AG04450 (cell line): Measurements from ENCODE around the gene DBP. TPM values are rescaled to one million over a fixed set of nuclear protein-coding genes. Genes with fewer than 3 reads are reported as not detected.

Experiments
- CTCF ChIA-PET: fragments of 300-600, 350-600 bp; formaldehyde crosslinking; extraction: SDS; loops from one replicate; lab custom pipeline; 2022; ENCODE audit warnings: antibody characterized with exemption, inconsistent platforms; lab: Charles Lee
- POLR2A ChIA-PET: fragments of 350-600 bp; formaldehyde crosslinking; extraction: SDS; loops from one replicate; lab custom pipeline; 2021; ENCODE audit warnings: antibody characterized with exemption, inconsistent platforms; lab: Yijun Ruan, JAX
- DNase-seq: peaks from one replicate; pipeline ENCODE4 v3.0.0-alpha.2; 2011; ENCODE audit warnings: low read depth, low spot score
- H3K27ac ChIP-seq: one replicate; pipeline ENCODE4 v1.5.1; 2012; ENCODE audit warnings: low read depth, low read length, control low read depth
- H3K27me3 ChIP-seq: one replicate; pipeline ENCODE4 v1.6.0; 2012; ENCODE audit warnings: low read length; ENCODE audit not compliant: control insufficient read depth, insufficient read depth
- H3K4me3 ChIP-seq: 2 replicates; pipeline ENCODE4 v1.5.1; 2011; ENCODE audit warnings: mild to moderate bottlenecking, low read depth, low read length, control low read depth
- H3K9me3 ChIP-seq: 2 replicates; pipeline ENCODE4 v1.5.1; 2012; ENCODE audit warnings: low read length; ENCODE audit not compliant: control insufficient read depth, insufficient read depth
- CTCF ChIP-seq: IDR thresholded peaks from 2 replicates; pipeline ENCODE4 v1.5.1; 2011; ENCODE audit warnings: low read depth, low read length, control low read depth, inconsistent platforms
- polyA plus RNA-seq: library from polyadenylated mRNA; depleted of rRNA; stranded (reverse); fragments of >200 nt; gene quantifications from 2 replicates; pipeline ENCODE4 v1.2.3, GENCODE V29; 2011

DBP gene
- polyA plus RNA-seq, 1 experiment = 4.0 TPM

- Histone ChIP-seq H3K27ac (no peak overlapping the region), H3K4me3 (no peak overlapping the region), H3K9me3 (no peaks in the 10 kb centered on the region; the same call in 1 of the 2 replicates), H3K27me3 (no peaks in the 10 kb centered on the region)
- no peak for DNase-seq
- no peak for TF ChIP-seq CTCF
- CTCF ChIA-PET = interaction anchor here (0.7 kb wide), 1 partner anchor 75 kb away, joined by 3 read pairs; no protein-coding TSS in a partner anchor
- POLR2A ChIA-PET = interaction anchor here (0.7 kb wide), 1 partner anchor 31 kb away, joined by 3 read pairs; no protein-coding TSS in a partner anchor
Measured at GRCh38 chr19:48615231-48616040, 21.7 kb downstream of the DBP start.

- no peak for DNase-seq
- no peak for TF ChIP-seq CTCF
- CTCF ChIA-PET = interaction anchor here (1.0 kb wide), 1 partner anchor 26 kb away, joined by 3 read pairs; no protein-coding TSS in a partner anchor
- POLR2A ChIA-PET = interaction anchor here (0.5 kb wide), 1 partner anchor 20 kb away, joined by 3 read pairs; no protein-coding TSS in a partner anchor
- H3K9me3 ChIP-seq = no peaks in the 10 kb centered on the region; the same call in 1 of the 2 replicates
- H3K4me3 ChIP-seq = no peak within 1 kb of the TSS
- no peak within 1 kb of the TSS for H3K27ac ChIP-seq
- no peaks in the 10 kb centered on the region for H3K27me3 ChIP-seq
Measured at GRCh38 chr19:48614436-48615230, 22.5 kb downstream of the DBP start, which contains the start of gene FAM83E. Gene FAM83E, minus strand, starts transcription at chr19:48615076. Its CDS starts 1,704 bp downstream, at chr19:48613372.

- DNase-seq = no peak
- no peak for TF ChIP-seq CTCF
- ChIA-PET CTCF (interaction anchor here (1.0 kb wide), 1 partner anchor 25 kb away, joined by 3 read pairs; no protein-coding TSS in a partner anchor), POLR2A (interaction anchor here (0.5 to 1.5 kb wide), 3 partner anchors 12 to 46 kb away, joined by 3 read pairs; no protein-coding TSS in a partner anchor)
- no peaks in the 10 kb centered on the region for H3K27me3 ChIP-seq
- H3K27ac ChIP-seq = no peak overlapping the region
- no peaks in the 10 kb centered on the region; the same call in 1 of the 2 replicates for H3K9me3 ChIP-seq
- H3K4me3 ChIP-seq = no peak overlapping the region
Measured at GRCh38 chr19:48613852-48614435, 23.2 kb downstream of the DBP start.

DNA sequence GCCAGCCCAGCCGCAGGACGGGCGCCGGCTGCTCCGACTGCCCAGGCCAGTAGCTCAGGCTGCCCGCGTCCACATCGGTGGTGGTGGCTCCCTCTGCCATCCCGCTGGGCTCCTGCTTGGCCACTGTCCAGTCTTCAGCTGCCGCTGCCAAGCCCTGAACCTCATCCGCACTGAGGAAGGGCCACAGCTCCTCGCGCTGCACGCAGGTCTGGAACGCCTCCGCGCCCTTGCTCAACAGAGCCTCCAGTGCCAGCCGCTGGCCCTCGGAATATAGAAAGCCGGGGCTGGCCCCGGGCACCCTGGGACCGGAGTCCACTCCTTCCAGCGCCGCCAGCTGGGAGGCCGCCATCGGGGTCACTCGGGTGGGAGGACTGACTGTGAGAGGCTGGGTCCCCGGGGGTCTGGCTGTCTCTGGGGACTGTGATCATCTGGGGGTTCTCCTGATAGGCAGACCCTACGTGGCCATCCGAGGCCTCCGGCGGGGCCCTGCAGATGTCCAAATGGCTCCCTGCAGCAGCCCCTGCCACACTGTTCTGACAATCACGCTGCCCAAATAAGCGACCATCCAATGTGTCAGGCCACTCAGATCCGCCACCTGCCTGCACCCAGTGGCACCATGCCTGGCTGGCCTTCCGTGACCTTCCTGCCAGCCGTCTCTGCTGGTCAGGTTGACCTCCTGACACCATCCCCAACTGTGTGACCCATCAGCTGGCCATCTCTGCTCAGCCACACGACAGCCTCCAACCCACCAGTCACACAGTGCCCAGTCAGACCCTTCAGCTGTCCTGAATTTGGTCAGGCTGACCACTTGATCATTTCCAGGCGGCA is 23.9 kb downstream of the DBP start:
- Histone ChIP-seq H3K27ac (no peak overlapping the region), H3K27me3 (no peaks in the 10 kb centered on the region), H3K9me3 (no peaks in the 10 kb centered on the region; the same call in 1 of the 2 replicates), H3K4me3 (no peak overlapping the region)
- no peak for DNase-seq
- ChIA-PET CTCF (interaction anchor here (1.0 kb wide), 1 partner anchor 25 kb away, joined by 3 read pairs; no protein-coding TSS in a partner anchor), POLR2A (interaction anchor here (0.6 to 1.5 kb wide), 3 partner anchors 9 to 45 kb away, joined by 3 to 7 read pairs (median 3); no protein-coding TSS in a partner anchor)
- TF ChIP-seq CTCF = no peak
